Measurements from ENCODE around the gene SLC26A1.

SLC26A1 gene

DNA sequence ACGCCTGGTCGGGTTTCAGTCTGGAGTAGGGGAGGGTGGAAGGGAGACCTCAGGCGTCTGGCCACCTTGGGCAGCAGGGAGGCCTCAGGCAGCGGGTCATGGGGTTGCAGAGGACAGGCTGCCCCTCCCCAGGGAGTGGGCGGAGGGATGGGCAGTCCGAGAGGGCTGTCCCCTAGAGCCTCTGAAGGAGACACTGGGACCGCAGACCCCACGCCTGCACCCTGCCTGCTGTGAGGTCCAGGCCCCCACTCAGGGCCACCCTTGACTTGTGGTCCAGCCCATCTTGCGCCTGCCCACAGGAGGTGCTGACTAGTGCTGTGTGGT is 34.7 kb upstream of the SLC26A1 start:
- DNase-seq = no peak

DNA sequence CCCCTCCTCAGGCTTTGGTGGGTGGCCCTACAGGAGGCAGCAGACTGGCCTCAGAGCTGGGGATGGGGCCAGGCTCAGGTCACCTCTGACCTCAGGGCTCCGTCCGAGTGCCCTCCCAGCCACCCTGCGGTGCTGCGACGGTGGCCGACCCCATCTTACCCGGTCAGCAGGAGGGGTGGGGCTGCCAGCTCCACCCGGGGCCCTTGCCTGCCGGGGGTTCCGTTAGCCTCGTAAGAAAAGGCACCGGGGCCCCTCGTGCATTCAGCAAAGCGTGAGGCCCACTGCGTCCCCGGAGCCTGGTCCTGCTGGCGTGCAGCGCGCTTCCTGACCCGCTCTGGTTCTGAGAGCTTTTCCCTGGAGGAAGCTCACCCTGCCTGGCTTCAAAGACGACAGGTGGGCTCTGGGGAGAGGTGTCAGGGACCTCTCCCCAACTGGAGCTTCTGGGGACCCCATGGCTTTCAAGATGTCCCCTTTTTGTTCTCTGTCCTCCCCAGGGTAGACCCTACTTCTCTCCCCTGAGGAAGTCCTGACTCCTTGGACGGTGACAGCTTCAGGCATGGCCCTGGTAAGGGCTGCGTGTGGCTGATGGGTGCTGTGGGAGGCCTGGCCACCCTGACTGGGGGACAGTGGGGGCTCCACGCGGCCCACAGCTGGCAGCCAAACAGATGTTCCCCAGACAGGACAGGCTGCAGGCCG is 34.2 kb upstream of the SLC26A1 start:
- DNase-seq = no peak

DNA sequence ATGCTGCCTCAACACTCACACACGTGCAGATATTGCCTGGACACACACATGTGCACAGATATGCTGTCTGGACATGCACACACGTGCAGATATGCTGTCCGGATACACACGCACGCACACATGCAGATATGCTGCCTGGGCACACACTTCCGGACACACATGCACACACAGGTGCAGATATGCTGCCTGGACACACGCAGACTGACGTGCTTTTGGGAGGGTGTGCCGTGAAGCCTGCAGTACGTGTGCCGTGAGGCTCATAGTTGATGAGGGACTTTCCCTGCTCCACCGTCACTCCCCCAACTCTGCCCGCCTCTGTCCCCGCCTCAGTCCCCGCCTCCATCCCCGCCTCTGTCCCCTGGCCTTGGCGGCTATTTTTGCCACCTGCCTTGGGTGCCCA is 32.9 kb upstream of the SLC26A1 start:
- DNase-seq = no peak

DNA sequence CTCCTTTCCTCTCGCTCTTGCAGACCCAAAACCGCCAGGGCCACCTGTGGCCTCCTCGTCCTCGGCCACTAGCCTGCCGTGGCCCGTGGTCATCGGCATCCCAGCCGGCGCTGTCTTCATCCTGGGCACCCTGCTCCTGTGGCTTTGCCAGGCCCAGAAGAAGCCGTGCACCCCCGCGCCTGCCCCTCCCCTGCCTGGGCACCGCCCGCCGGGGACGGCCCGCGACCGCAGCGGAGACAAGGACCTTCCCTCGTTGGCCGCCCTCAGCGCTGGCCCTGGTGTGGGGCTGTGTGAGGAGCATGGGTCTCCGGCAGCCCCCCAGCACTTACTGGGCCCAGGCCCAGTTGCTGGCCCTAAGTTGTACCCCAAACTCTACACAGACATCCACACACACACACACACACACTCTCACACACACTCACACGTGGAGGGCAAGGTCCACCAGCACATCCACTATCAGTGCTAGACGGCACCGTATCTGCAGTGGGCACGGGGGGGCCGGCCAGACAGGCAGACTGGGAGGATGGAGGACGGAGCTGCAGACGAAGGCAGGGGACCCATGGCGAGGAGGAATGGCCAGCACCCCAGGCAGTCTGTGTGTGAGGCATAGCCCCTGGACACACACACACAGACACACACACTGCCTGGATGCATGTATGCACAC is 31.8 kb upstream of the SLC26A1 start:
- no peak for DNase-seq

DNA sequence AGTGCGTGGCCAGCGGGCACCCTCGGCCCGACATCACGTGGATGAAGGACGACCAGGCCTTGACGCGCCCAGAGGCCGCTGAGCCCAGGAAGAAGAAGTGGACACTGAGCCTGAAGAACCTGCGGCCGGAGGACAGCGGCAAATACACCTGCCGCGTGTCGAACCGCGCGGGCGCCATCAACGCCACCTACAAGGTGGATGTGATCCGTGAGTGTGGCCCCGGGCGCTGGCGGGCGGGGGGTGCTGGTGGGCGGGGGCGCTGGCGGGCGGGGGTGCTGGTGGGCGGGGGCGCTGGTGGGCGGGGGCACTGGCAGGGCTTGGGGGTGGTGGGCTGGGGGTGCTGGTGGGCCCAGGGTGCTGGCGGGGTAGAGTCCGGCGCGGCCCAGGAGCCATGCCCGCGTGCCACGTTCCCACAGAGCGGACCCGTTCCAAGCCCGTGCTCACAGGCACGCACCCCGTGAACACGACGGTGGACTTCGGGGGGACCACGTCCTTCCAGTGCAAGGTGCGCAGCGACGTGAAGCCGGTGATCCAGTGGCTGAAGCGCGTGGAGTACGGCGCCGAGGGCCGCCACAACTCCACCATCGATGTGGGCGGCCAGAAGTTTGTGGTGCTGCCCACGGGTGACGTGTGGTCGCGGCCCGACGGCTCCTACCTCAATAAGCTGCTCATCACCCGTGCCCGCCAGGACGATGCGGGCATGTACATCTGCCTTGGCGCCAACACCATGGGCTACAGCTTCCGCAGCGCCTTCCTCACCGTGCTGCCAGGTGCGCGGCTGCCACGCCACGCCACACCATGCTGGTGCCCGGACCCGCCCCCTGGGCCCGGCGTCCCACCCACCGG is 30.9 kb upstream of the SLC26A1 start:
- DNase-seq = no peak

DNA sequence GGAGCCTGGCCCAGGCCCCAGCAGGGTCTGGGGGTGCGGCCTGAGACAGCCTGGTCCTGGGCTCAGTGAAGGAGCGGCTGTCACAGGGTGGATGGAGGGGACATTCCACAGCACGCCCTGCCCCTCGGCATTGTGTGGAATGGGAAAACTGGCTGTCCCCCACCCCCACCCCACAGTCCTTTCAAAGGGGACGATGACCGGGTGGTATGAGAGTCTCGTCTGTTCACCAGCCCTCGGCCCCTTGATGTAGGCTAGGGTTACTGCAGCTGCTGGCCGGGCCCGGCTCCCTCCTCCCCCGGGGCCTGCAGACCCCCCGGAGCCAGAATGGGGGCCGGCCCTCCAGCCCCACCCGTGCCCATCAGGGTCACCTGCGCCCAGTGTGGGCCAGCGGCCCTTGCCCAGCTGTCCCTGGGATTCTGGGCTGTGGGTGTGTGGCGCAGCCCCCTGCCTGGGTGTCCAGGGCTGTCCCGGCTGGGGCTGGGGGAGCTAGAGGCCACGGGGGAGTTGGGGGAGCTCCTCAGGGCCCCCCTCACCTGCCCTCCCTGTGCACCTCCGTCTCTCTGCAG is 30.0 kb upstream of the SLC26A1 start:
- DNase-seq = no peak

DNA sequence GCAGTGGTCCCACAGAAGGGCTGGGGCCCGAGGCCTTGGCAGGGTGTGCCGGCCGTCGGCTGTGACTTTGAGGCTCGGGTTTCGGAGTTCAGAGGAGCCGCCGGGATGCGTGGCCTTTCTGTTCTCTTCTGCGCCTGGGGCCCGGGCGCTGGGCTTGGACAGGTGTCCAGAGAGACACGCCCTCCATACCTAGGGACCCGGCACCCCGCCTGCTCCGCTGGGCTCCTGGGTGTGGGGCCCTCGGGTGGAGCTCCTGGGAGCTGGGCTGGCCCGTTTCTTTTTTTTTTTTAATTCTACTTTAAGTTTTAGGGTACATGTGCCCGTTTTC is 29.5 kb upstream of the SLC26A1 start:
- no peak for DNase-seq

DNA sequence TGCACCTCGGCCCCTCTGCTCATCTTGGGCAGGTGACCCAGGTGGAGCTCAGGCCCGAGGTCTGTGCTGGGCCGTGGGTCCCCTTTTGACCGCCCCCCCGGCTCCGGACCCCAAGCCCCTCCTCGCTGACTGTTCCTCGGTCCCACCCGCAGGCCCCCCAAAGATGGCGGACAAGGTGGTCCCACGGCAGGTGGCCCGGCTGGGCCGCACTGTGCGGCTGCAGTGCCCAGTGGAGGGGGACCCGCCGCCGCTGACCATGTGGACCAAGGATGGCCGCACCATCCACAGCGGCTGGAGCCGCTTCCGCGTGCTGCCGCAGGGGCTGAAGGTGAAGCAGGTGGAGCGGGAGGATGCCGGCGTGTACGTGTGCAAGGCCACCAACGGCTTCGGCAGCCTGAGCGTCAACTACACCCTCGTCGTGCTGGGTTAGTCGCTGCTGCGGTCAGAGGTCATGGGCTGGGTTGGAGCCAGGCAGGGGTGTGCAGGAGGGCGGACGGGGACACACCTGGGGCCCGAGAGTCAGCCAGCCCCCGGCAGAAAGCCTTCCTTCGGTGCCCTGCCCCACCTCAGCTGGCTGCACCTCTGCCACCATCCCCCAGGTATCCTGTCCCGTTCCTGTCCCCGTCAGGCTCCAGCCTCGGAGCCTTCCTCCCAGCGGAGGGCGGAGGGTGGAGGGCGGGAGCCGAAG is 29.0 kb upstream of the SLC26A1 start:
- no peak for DNase-seq

DNA sequence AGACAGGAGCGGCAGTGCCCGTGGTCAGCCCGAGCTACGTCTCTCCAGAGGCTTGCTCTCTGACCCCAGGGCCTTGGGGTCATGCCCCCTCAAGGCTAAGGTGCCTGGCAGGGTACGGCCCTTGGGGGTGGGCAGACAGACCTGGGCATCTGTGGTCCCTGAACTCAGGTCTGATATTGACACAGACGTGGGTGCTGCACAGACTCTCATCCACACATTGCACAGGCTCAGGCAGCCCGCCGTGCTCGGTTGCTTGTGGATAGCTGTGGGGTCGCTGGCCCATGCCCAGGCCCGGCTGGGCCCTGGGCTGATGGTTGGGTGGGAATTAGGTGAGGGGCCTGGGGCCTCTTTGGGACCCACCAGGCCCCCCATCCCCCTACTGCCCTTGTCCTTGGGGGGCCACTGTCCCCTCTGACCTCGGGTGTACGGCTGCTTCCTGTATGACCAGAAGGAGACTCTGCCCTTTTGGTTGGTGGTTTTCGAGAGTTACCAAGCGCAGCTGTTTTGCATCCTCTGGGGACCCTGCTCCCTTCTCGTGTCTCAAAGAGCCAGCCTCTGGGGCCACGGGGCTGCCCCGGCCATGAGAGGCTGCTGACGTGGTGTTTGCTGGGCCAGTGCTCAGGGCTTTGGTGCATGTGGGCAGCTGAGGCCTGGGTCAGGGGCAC is 28.3 kb upstream of the SLC26A1 start:
- no peak for DNase-seq

DNA sequence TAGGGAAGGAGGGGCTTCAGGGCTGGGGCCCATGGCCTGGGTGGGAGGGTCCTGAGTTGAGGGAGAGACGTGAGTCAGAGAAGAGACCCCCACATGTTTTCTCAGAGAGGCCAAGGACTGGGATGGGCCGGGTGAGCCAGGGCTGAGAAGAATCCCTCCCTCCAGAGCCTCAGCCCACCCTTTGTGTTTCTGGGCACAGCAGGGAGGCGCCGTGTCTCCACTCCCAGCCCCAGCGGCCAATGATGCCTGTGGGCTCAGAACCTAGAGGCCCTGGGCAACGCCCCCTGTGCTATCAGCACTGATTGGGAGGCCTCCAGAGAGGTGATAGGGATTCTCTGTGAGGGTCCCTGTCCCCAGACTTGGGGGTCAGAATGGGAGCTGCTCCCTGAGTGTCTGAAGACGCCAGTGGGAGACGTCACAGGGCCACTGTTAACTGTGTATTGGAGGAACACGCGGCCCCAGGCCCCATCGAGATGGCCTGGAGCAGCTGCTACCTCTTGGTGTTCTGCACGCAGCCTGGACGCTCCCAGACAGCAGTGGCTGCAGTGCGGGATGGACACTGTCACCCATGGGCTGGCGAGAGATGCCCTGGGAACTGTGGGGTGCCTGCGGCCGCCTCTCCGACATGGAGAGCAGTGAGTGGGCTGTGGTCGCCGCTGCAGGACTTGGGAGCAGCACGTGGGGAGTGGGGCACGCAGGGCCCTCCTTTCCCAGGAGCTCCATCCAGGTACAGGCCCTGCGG is 26.7 kb upstream of the SLC26A1 start:
- no peak for DNase-seq

DNA sequence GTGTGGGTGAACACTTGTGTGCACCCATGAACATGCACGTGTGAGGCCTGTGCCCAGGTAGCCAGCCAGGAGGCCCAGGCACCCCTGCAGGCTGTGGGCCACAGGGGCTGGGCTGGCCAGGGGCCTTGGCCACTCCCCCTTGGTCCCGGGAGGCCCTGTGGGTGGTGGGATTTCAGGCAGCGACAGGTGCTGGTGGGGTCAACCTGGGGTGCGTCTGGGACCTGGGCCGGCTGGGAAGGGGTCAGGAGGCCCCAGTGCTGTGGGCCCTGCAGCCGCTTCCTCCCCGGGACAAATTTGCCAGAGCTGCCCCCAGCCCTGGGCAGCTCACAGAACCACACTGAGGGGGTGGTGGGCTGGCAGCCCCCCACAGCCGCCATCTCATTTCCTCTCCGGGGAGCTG is 26.1 kb upstream of the SLC26A1 start:
- no peak for DNase-seq

DNA sequence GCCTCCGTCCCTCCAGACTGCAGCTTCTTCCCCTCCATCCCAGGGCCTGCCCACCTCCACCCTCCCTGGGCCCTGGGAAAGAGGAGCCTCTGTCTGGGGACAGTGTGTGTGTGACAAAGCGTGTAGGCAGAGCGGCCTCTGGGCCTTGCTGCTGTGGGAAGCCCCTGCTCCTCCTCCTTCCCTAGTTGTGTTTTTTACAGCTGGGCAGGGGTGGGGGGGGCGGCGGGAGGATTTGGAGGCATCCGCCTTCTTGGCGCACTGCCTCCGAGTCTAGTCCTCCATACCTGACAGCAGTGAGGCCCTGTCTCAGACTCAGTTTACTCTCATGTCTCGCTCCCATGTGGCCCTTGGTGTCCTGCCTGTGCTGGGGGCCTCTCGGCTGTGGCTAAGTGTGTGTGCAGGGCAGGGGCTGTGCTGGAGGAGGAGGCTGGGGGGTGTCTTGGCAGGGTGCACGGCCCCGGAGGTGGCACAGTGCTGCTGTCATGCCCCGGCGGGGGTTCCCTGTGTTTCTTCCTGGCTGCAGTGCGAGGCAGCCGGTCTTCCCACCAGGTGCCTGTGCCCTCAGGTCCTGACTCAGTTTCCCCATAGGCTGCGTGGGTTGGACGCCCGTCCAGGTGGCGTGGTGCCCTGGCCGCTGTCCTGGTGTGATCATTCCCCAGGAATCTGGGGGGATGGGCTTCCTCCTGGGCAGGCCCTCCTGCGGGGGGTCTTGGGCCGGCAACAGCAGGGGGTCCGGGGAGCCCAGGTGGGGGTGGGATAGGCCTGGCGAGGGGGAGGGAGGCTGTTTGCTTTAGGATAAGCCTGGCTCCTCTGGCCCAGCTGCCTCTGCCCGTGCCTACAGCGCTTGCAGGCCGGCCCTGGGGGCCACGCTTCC is 25.2 kb upstream of the SLC26A1 start:
- no peak for DNase-seq

DNA sequence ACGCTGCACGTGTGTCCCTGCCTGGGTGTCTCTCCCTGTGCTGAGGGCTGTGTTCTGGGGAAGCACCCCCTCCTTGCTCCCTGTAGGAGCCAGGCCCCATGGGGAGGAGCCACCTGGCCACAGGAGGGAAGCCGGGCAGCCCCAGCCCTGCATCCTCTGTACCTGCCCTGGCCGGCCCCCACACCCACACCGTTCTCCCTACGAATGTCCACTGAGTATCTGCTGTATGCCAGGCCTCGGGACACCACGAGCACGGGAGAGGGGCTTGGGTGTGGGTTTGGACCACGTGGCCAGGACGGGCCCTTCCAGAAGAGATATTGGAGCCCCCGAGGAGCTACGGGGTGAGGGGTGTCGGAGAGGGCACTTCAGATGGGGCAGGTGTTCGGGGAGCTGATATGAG is 24.5 kb upstream of the SLC26A1 start:
- DNase-seq = no peak

DNA sequence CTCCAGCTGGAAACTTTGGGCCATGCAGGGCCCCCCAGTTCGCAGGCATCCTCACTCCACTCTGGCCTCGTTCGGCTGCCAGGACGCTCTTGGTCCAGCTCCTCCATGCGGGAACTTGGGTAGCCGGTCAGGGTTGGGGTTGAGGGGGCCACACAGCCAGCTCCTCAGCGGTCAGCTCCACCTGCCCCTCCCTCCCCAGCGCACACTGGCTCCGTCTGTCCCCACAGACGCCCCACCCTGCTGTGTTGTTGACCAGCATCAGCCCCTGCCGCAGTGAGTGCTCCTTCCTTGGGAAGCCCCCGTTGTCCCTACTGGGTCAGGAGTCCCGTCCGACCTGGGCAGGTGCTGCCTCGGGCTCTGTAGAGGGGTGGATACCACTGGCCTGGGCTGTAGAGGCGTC is 24.0 kb upstream of the SLC26A1 start:
- DNase-seq = no peak

DNA sequence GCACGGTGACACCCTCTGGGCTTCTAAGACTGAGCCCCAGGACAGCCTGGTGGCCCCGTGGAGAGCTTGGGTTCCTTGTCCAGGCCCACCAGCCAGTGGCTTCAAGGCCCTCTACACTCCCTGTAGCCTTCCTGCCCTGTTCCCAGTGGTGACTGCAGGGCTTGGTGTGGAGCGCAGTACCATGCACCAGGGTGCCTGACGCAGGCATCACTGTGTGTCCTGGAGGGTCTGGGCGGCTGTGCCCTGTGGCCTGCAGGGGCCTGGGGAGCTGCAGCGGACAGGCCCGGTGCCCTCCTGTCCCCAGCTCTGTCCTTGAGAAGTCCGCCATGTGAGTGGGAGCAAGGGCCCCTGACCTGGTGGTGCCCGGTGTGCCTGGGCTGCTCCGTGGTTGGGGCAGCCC is 22.5 kb upstream of the SLC26A1 start:
- DNase-seq = no peak

DNA sequence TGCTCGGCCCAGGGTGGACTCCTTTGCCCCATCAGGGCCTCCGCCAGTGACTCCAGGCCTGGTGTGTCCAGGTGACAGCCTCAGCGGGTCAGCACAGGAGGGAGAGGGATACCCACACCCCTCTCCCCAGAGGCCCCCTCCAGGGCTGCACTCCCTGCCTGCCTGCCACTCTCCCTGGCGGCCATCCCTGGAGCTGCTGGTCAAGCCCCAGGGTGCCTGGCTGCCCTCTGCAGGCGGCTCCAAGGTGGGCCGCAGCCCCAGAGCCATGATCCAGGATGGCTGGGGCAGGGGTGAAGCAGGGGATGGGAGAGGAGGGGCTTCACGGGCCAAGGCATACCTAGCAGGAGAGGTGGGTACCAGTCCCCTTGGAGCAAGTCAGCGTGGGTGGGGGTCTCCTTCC is 22.0 kb upstream of the SLC26A1 start:
- no peak for DNase-seq

DNA sequence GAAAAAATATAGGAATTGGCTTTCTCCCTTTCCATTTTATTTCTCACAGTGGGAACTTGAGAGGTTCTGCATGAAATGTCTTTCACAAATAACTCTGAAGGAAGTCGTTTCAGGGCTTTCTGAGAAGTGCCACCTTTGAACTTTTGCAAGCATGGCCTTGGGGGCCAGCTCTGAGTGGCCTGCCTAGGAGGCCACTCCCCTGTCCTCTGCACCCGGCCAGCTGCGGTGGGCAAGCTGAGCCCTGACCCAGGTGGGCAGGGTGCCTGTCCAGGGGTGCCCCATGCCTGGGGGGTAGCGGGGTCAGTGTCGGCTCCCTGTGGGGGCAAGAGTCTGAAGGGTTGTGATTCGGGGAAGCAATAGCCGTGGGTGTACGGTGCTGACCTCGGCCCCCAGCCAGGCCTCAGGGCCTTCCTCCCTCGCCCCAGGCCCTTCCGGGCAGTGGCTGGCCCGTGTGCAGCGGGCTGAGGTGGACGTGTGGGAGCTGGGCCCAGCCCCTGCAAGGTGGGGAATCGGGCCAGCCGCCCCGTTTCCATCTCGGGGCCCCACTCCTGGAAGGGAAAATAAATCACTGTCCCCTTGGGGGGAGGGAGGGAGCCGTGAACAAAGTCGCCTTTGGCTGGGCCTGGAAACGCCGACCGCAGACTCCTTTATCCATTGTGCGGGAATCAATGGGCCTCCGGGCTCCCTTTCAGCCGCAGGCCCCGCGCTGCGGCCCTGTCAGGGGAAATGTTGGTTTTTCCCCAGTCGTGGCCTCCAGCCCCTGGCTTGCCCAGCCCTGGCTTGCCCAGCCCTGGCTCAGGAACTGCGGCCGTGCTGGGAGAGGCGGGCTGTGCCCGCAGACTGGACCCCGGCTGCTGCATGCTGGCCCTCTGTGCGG is 21.3 kb upstream of the SLC26A1 start:
- DNase-seq = no peak

DNA sequence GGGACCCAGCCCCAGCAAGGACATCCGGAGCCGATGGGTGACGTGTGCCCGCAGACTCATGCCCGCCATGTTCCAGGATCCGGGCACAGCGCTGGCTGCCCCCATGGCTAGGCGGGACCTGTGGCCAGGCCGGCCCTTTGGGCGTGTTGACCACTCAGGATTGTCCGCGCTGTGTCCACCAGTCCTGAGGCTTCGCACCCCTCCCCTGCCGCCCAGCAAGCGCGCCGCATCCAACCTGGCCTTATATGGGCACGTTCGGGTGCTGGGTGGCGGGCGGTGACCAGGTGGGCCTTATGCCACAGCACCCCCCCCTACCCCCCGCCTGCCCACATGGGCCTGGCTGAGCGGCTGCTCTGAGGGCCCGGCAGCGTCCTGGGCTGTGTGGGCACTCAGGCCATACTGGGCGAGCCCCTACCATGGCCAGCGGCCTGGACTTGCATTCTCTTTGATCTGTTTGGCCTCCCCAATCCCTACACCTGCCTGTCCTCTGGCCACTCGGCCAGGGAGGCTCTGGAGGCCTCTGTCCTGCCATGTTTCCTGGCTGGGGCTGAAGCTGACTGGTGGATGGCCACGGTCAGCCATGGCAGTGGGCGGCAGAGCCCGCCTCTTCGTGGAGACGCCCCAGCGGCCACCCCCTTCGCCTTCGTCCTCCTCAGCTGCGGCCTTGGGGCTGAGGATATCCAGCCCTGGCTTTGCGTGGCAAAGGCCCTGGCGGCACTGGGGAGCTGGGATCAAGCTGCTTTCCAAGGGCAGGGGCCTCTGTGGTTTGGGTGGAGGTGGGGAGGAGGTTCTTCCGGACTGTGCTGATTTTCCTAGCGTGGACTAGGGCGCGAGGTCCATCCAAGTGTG is 20.2 kb upstream of the SLC26A1 start:
- no peak for DNase-seq
